ENCODE data around the gene CD99L2.

DNA sequence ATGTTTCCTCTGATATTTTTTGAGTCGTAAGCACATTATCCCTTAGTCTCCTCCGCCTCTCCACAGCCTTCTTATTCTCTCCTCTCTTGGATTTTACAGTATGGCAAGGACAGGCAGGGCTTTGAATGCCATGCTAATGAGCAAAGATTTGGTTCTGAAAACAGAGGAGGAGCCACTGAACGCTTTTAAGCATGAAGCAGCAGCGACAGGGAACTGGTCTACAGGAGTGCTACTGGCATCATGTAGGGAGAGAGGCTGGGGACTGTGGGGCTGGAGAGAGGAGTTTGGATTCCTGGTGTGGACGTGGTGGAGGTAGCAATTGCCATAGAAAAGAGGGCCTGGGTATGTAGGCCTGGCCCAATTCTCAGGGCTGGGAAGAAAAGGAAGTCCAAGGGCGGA lies 4.6 kb upstream of the CD99L2 start:
- TF ChIP-seq, protein P1, sequence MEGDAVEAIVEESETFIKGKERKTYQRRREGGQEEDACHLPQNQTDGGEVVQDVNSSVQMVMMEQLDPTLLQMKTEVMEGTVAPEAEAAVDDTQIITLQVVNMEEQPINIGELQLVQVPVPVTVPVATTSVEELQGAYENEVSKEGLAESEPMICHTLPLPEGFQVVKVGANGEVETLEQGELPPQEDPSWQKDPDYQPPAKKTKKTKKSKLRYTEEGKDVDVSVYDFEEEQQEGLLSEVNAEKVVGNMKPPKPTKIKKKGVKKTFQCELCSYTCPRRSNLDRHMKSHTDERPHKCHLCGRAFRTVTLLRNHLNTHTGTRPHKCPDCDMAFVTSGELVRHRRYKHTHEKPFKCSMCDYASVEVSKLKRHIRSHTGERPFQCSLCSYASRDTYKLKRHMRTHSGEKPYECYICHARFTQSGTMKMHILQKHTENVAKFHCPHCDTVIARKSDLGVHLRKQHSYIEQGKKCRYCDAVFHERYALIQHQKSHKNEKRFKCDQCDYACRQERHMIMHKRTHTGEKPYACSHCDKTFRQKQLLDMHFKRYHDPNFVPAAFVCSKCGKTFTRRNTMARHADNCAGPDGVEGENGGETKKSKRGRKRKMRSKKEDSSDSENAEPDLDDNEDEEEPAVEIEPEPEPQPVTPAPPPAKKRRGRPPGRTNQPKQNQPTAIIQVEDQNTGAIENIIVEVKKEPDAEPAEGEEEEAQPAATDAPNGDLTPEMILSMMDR (IDR thresholded peaks at IDR 0.05), result no peak
- TF ChIP-seq POLR2A (IDR thresholded peaks at IDR 0.05) (no peak), POLR2AphosphoS5 (IDR thresholded peaks at IDR 0.05) (no peak), EP300 (IDR thresholded peaks at IDR 0.05) (no peak)

Measured in gastroesophageal sphincter (tissue), 3 donors.